ENCODE measurements around the gene GIGYF1. TPM values are rescaled to one million over a fixed set of nuclear protein-coding genes. Genes with fewer than 3 reads are reported as not detected.

GIGYF1 gene
- total and polyA plus RNA-seq, 2 experiments from 2014 or later, result 13.2 to 17.6 TPM

DNA sequence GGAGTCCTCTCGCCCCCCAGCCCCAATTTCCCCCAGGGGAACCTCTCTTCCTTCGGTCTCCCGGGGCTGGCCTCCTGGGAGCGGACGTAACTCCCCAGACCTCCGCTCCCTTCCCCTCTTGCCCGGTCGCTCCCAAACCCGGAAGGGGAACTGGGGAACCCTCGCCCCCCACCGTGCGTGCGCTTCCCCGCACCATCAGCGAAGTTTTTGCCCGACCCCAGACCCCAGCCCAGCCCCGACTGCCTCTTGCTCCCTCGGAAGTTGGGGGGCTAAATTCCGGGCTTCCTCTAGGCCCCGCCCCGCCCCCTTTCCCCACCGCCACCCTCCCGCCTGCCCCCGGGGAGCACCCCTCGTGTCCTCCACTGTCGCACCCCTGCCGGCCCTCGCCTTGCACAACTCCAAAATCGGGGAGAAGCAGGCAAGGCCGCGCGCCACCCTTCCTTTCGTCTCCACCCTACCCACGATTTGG is 20.1 kb downstream of the GIGYF1 start:
- H3K27ac ChIP-seq, result peak overlapping the region; percentile 90
- H4K20me1 ChIP-seq (ENCODE audit: insufficient read depth, poor library complexity, severe bottlenecking), result peaks cover 46% of the 10 kb centered on the region
- 0% methylated on average over 8 of the region's 34 CpGs for WGBS (ENCODE audit: low lambda C conversion rate, missing lambda C conversion rate)
- DNase-seq (ENCODE audit: low spot score), result peak; percentile 43
- H3K27me3 ChIP-seq, result no peaks in the 10 kb centered on the region
- TF ChIP-seq, protein P1, sequence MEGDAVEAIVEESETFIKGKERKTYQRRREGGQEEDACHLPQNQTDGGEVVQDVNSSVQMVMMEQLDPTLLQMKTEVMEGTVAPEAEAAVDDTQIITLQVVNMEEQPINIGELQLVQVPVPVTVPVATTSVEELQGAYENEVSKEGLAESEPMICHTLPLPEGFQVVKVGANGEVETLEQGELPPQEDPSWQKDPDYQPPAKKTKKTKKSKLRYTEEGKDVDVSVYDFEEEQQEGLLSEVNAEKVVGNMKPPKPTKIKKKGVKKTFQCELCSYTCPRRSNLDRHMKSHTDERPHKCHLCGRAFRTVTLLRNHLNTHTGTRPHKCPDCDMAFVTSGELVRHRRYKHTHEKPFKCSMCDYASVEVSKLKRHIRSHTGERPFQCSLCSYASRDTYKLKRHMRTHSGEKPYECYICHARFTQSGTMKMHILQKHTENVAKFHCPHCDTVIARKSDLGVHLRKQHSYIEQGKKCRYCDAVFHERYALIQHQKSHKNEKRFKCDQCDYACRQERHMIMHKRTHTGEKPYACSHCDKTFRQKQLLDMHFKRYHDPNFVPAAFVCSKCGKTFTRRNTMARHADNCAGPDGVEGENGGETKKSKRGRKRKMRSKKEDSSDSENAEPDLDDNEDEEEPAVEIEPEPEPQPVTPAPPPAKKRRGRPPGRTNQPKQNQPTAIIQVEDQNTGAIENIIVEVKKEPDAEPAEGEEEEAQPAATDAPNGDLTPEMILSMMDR (IDR thresholded peaks at IDR 0.05; ENCODE audit: poor library complexity), result no peak
- TF ChIP-seq EZH2phosphoT487 (IDR thresholded peaks at IDR 0.05; ENCODE audit: low read depth, severe bottlenecking, unreplicated experiment), result no peak
- TF ChIP-seq EZH2 (IDR thresholded peaks at IDR 0.05; ENCODE audit: borderline replicate concordance), result no peak
- peaks cover 48% of the 10 kb centered on the region for H3K79me2 ChIP-seq
- H3K4me1 ChIP-seq (ENCODE audit: insufficient read depth), result peaks cover 14% of the 10 kb centered on the region
- H3K36me3 ChIP-seq (replicated peaks; ENCODE audit: insufficient read depth, low read depth), result no peaks in the 10 kb centered on the region
- peak overlapping the region; percentile 96 for H3K4me3 ChIP-seq
- peak overlapping the region; percentile 47 for H2AFZ ChIP-seq
- H3K9me2 ChIP-seq (replicated peaks; ENCODE audit: insufficient read depth), result no peaks in the 10 kb centered on the region
- H3K4me2 ChIP-seq, result peak overlapping the region; percentile 98
- H3K9me3 ChIP-seq (ENCODE audit: low read depth), result no peaks in the 10 kb centered on the region

DNA sequence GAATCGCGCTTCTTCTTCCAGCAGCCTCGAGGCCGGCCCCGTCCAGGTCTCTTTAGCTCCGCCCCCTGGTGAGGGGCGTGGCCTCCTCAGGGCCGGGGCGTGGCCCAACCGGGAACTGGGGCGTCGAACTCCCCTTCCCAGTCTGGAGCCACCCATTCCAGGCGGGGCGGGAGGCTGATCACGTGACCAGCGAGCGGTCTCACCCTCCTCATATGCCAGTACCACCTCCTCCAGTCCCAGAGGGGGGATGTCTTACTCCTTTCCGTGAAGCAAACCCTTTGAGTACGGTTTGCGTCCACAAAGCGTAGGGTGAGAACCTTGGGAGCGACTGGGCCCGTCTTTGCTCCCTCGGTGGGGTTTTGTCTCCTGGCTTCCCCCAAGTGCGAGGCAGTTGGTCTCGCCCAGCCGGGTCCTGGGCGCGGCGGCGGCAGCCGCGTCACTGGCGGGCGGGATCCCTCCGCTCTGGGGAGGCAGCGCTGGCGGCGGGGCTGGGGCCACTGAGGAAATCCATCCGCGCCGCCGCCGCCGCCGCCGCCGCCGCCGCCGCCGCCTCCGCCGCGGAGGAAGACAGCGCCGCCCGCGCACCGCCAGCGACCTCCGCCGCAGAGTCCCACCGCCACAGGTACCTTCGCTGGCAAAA is 20.6 kb downstream of the GIGYF1 start, which contains the start of gene GNB2:
Gene GNB2, plus strand, starts transcription at position 439 of the 640 bp plus-strand sequence. CDS start 2,526 bp downstream, outside the sequence.
- Histone ChIP-seq H3K9me3 (ENCODE audit: low read depth) (no peaks in the 10 kb centered on the region), H4K20me1 (ENCODE audit: insufficient read depth, poor library complexity, severe bottlenecking) (peaks cover 42% of the 10 kb centered on the region), H3K4me2 (peak within 1 kb of the TSS; percentile 98), H3K9me2 (replicated peaks; ENCODE audit: insufficient read depth) (no peaks in the 10 kb centered on the region), H2AFZ (peak within 1 kb of the TSS; percentile 47), H3K79me2 (peaks cover 44% of the 10 kb centered on the region), H3K36me3 (replicated peaks; ENCODE audit: insufficient read depth, low read depth) (no peaks in the 10 kb centered on the region), H3K27me3 (no peaks in the 10 kb centered on the region), H3K27ac (peak within 1 kb of the TSS; percentile 90), H3K4me1 (ENCODE audit: insufficient read depth) (peaks cover 8% of the 10 kb centered on the region), H3K4me3 (peak within 1 kb of the TSS; percentile 96)
- under 1% methylated on average over 29 of the region's 65 CpGs for WGBS (ENCODE audit: low lambda C conversion rate, missing lambda C conversion rate)
- TF ChIP-seq, protein P1 (IDR thresholded peaks at IDR 0.05; ENCODE audit: poor library complexity), result no peak
- TF ChIP-seq EZH2 (IDR thresholded peaks at IDR 0.05; ENCODE audit: borderline replicate concordance) (no peak), EZH2phosphoT487 (IDR thresholded peaks at IDR 0.05; ENCODE audit: low read depth, severe bottlenecking, unreplicated experiment) (no peak)
- peak; percentile 99 for DNase-seq (ENCODE audit: low spot score)

DNA sequence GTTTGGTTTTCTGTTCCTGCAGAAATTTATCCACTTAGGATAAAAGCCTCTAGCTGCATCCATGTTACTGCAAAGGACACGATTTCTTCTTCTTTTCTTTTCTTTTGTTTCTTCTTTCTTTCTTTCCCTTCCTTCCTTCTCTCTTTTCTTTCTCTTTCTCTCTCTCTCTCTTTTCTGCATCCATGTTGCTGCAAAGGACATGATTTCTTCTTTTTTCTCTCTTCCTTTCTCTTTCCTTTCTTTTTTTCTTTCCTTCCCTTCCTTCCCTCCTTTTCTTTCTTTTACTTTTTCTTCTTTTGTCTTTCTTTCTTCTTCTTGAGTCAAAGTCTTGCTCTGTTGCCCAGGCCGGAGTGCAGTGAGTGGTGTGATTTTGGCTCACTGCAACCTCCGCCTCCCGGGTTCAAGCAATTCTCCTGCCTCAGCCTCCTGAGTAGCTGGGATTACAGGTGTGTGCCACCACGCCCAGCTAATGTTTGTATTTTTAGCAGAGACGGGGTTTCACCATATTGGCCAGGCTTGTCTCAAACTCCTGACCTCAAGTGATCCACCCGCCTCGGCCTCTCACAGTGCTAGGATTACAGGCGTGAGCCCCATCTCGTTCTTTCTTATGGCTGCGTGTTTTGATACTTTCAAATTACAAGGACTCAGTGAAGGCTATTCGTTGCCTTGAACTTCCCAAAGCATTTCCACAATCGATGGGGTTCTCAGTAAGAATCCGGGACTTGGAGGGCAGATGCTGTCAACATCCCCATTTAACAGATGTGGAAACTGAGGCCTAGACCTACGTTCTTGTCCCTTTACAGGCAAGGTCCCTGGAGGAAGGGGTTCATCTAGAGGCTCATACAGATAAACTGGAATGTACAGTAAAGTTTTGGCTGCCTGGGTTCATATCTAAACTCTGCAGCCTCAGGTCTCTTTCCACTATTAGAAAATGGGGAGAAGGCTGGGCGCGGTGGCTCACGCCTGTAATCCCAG is 22.4 kb downstream of the GIGYF1 start:
- H3K27ac ChIP-seq, result no peak overlapping the region
- H4K20me1 ChIP-seq (ENCODE audit: insufficient read depth, poor library complexity, severe bottlenecking), result peaks cover 25% of the 10 kb centered on the region
- peaks cover 28% of the 10 kb centered on the region for H3K79me2 ChIP-seq
- TF ChIP-seq EZH2phosphoT487 (IDR thresholded peaks at IDR 0.05; ENCODE audit: low read depth, severe bottlenecking, unreplicated experiment) (no peak), EZH2 (IDR thresholded peaks at IDR 0.05; ENCODE audit: borderline replicate concordance) (no peak)
- TF ChIP-seq, protein P1 (IDR thresholded peaks at IDR 0.05; ENCODE audit: poor library complexity), result no peak
- no peaks in the 10 kb centered on the region for H3K36me3 ChIP-seq (replicated peaks; ENCODE audit: insufficient read depth, low read depth)
- H3K4me2 ChIP-seq, result no peak overlapping the region
- peaks cover 6% of the 10 kb centered on the region for H3K4me1 ChIP-seq (ENCODE audit: insufficient read depth)
- H2AFZ ChIP-seq, result no peak overlapping the region
- DNase-seq (ENCODE audit: low spot score), result no peak
- H3K9me3 ChIP-seq (ENCODE audit: low read depth), result no peaks in the 10 kb centered on the region
- H3K4me3 ChIP-seq, result no peak overlapping the region
- WGBS (ENCODE audit: low lambda C conversion rate, missing lambda C conversion rate), result 93% methylated on average over 18 of the region's 18 CpGs
- H3K27me3 ChIP-seq, result no peaks in the 10 kb centered on the region
- no peaks in the 10 kb centered on the region for H3K9me2 ChIP-seq (replicated peaks; ENCODE audit: insufficient read depth)

Measured in hepatocyte (in vitro differentiated cells).